Measurements from ENCODE around the gene NIT1.

GRCh38 chr1:161073474-161074121 is 44.3 kb upstream of the NIT1 start:
- TF ChIP-seq POLR2A (IDR thresholded peaks at IDR 0.05; ENCODE audit: low read length) (no peak), GATA1 (IDR thresholded peaks at IDR 0.05; ENCODE audit: low read depth, low read length) (no peak)
